Breast epithelium (tissue), 4 donors: Measurements from ENCODE around the gene MCU. TPM values are rescaled to one million over a fixed set of nuclear protein-coding genes. Genes with fewer than 3 reads are reported as not detected.

Experiments used
- DNase-seq, 2 donors: peaks; one replicate each; pipeline ENCODE4 v3.0.0-alpha.2; 2019; ENCODE audit warnings: low spot score in 2 of 2
- H3K27ac ChIP-seq, 2 donors: fragments of 200-600 bp; sonication (generic) in 1 of 2; one replicate each; pipeline ENCODE4 v1.5.1; 2016 to 2019; ENCODE audit warnings: mild to moderate bottlenecking in 1 of 2
- H3K27me3 ChIP-seq, 2 donors: fragments of 200-600 bp; sonication (generic) in 1 of 2; one replicate each; pipeline versions ENCODE4 v1.5.1 to v1.6.0; 2017 to 2019; ENCODE audit warnings: control low read depth in 1 of 2, mild to moderate bottlenecking in 1 of 2
- H3K36me3 ChIP-seq: fragments of 200-600 bp; one replicate; pipeline ENCODE4 v1.5.1; 2019
- H3K4me1 ChIP-seq, 2 donors: fragments of 200-600 bp; sonication (generic); one replicate each; pipeline ENCODE4 v1.5.1; 2016 to 2019; ENCODE audit warnings: control low read depth in 1 of 2
- H3K4me3 ChIP-seq, 3 donors: fragments of 200-600 bp; sonication (generic); 1 replicate in 2 of 3; 2 replicates in 1 of 3; pipeline ENCODE4 v1.5.1; 2016 to 2019; ENCODE audit warnings: mild to moderate bottlenecking in 3 of 3, moderate library complexity in 2 of 3
- H3K9me3 ChIP-seq, 2 donors: fragments of 200-600 bp; sonication (generic) in 1 of 2; one replicate each; pipeline ENCODE4 v1.5.1; 2016 to 2019; ENCODE audit warnings: control low read depth in 1 of 2
- CTCF ChIP-seq, 3 donors: fragments of 450-650 bp; IDR thresholded peaks; one replicate each; pipeline ENCODE4 v1.5.1; 2016 to 2017; ENCODE audit warnings: antibody characterized with exemption in 3 of 3, mild to moderate bottlenecking in 3 of 3, moderate library complexity in 3 of 3
- POLR2A ChIP-seq: fragments of 450-650 bp; IDR thresholded peaks from one replicate; pipeline ENCODE4 v1.6.1; 2016; ENCODE audit warnings: antibody characterized with exemption, mild to moderate bottlenecking, moderate library complexity
- POLR2AphosphoS5 ChIP-seq, 3 donors: sonication (generic); formaldehyde crosslinking; IDR thresholded peaks; one replicate each; pipeline ENCODE4 v1.6.1; 2017; ENCODE audit warnings: antibody characterized with exemption in 3 of 3
- intact Hi-C: fragments of 100-400 bp; cut with DNase I; formaldehyde crosslinking; loops from one replicate; pipeline ENCODE4 v1.15.1; 2023; ENCODE audit warnings: low total_unique reads
- total RNA-seq, 3 donors: library from RNA; depleted of rRNA; stranded (reverse); fragments of >200 nt; gene quantifications; one replicate each; pipeline ENCODE4 v1.1.0, GENCODE V29; 2016

MCU gene
- total RNA-seq, 3 donors from 2014 or later: 11.7 to 27.4 (median 20.6) TPM

- no peaks in the 10 kb centered on the region for H3K27me3 ChIP-seq
- no peak for DNase-seq
- no peaks in the 10 kb centered on the region for H3K9me3 ChIP-seq
- no peak overlapping the region for H3K27ac ChIP-seq
- intact Hi-C loops: no loop called here
- no peak for TF ChIP-seq CTCF (IDR thresholded peaks at IDR 0.05)
- no peak for TF ChIP-seq POLR2A
- TF ChIP-seq POLR2AphosphoS5 (IDR thresholded peaks at IDR 0.05): no peak
- H3K4me1 ChIP-seq: no peaks in the 10 kb centered on the region
- H3K4me3 ChIP-seq: no peak overlapping the region
- no peaks in the 10 kb centered on the region for H3K36me3 ChIP-seq
These were observed 127.1 kb downstream of the MCU start for GRCh38 chr10:72819053-72819452.

DNA sequence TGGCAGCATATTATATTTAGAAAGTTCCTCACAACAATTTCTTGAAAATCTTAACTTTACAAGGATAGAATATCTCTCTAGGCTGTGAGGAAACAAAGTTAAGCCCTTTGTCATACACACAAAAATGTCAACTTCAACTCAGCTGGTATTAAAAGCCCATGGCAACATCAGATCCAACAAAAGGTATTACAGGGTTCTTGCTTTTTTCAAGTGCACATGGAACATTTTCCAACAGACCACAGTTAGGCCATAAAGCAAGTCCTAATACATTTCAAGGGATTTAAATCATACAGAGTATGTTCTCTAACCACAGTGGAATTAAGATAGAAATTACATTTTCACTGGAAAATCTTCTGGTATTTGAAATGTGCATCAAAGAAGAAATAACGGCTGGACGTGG lies 129.7 kb downstream of the MCU start:
- intact Hi-C loops: loop anchor here (5.0 kb wide), 1 partner anchor 204 kb away; no protein-coding TSS in a partner anchor
- H3K36me3 ChIP-seq: no peaks in the 10 kb centered on the region
- TF ChIP-seq POLR2AphosphoS5 (IDR thresholded peaks at IDR 0.05) (no peak), POLR2A (no peak), CTCF (IDR thresholded peaks at IDR 0.05) (no peak)
- no peak overlapping the region for H3K4me3 ChIP-seq
- H3K9me3 ChIP-seq: no peaks in the 10 kb centered on the region
- no peak for DNase-seq
- H3K4me1 ChIP-seq: no peaks in the 10 kb centered on the region
- H3K27ac ChIP-seq: no peak overlapping the region
- no peaks in the 10 kb centered on the region for H3K27me3 ChIP-seq

DNA sequence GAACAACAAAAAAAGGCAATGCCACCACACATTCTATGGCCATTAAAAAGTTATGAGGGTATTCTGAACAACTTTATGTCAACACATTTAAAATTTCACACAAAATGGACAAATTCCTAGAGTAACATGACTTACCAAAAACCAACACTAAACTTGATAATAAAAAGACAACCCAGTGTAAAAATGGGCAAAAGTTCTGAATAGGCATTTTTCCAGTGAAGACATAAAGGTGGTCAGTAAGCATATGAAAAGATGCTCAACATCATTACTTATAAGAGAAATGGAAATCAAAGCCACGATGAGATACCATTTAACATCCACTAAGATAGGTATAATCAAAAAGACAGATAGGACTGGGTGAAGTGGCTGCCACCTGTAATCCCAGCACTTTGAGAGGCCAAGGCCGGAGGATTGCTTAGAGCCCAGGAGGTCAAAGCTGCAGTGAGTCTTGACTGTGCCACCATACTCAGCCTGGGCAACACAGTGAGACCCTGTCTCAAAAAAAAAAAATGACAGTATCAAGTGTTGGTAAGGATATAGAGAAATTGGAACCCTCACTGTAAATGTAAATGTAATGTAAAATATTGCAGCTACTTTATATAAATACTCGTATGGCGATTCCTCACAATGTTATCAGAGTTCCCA lies 130.5 kb downstream of the MCU start:
- Histone ChIP-seq H3K9me3 (no peaks in the 10 kb centered on the region), H3K27me3 (no peaks in the 10 kb centered on the region), H3K27ac (no peak overlapping the region), H3K4me3 (no peak overlapping the region), H3K36me3 (no peaks in the 10 kb centered on the region), H3K4me1 (no peaks in the 10 kb centered on the region)
- intact Hi-C loops: loop anchor here (5.0 kb wide), 1 partner anchor 205 kb away; no protein-coding TSS in a partner anchor
- no peak for DNase-seq
- no peak for TF ChIP-seq POLR2AphosphoS5 (IDR thresholded peaks at IDR 0.05)
- no peak for TF ChIP-seq CTCF (IDR thresholded peaks at IDR 0.05)
- TF ChIP-seq POLR2A: no peak

DNA sequence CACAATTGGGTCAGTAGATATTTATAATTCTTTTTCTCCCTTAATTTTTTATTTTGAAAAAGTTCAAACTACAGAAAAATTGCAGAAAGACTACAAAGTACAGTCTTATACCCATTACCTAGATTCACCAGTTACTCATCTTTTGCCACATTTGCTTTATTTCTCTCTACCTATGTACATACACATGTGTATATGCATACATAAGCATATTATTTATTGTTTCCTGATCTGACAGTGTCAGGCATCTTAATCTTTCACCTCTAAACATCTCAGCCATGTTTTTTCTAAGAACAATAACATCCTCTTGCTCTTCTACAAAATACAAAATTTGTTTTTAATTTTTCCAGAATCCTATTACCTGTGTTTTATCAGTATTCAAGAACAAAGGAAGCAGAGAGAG lies 133.2 kb downstream of the MCU start:
- no peak overlapping the region for H3K27ac ChIP-seq
- intact Hi-C loops: no loop called here

More for the DNA sequence above, 133.2 kb downstream of the MCU start:
- no peaks in the 10 kb centered on the region for H3K9me3 ChIP-seq
- TF ChIP-seq POLR2AphosphoS5 (IDR thresholded peaks at IDR 0.05) (no peak), POLR2A (no peak), CTCF (IDR thresholded peaks at IDR 0.05) (no peak)
- no peaks in the 10 kb centered on the region for H3K4me1 ChIP-seq
- H3K36me3 ChIP-seq: no peaks in the 10 kb centered on the region
- DNase-seq: no peak
- no peaks in the 10 kb centered on the region for H3K27me3 ChIP-seq
- H3K4me3 ChIP-seq: no peak overlapping the region
